GM19455 (cell line): ENCODE data around the gene FLOT2.
"Not testable (repeated sequence)": the region's sequence is repeated elsewhere in the genome, so short reads cannot be mapped to it uniquely, and the experiment has no call there.

Experiments
- ATAC-seq: cut with Tn5 transposase; IDR thresholded peaks from one replicate; pipeline ENCODE4 v1.9.1; 2021; ENCODE audit not compliant: unreplicated experiment

FLOT2 gene

GRCh38 chr17:28916302-28916934 lies 18.9 kb upstream of the FLOT2 start:
- no peak for ATAC-seq

DNA sequence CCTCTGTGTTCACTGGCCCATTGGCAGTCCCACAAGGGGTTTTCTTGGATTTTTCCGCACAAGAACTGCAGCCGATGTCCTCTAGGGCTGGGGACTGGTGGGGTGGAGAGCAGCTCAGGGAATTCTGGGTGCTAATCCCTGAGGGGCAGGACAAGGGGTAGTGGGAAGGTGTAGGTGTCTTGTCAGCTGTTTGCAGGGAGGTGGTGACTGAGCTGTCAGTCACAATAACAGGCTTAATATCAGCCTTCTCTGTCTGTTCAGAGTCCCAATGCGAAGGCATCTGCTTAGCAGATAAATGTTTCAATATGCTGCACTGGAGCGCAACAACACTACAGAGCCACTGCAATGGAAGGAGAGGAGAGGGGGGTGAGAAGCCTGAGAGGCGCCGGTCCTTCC lies 15.4 kb upstream of the FLOT2 start:
- no peak for ATAC-seq

- ATAC-seq, result no peak
Observed at GRCh38 chr17:28912281-28912937, 14.9 kb upstream of the FLOT2 start.

GRCh38 chr17:28911411-28912045 lies 14.0 kb upstream of the FLOT2 start:
- ATAC-seq, result no peak

DNA sequence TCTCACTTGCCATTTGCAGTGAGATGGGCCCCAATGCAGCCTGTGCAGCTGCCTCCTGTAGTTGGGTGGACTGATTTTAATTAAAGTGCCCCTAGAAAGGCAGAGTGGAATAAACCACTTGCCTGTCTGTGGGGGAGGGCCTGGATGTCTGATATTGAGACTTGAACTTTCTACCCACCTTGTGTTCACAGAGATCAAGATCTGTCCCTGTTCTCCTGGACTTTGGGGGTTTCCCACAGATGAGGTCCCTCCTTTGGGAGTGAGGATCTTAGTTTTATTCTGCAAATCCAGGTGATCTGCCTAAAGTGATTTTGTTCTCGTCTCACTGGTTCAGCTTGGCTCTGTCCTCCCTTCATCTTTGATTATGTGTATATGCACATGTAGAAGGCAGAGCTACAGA lies 13.0 kb upstream of the FLOT2 start:
- ATAC-seq, result no peak

GRCh38 chr17:28908640-28909167 lies 11.2 kb upstream of the FLOT2 start:
- ATAC-seq, result no peak

GRCh38 chr17:28907709-28908475 lies 10.4 kb upstream of the FLOT2 start:
- ATAC-seq, result no peak

GRCh38 chr17:28906706-28907438 lies 9.3 kb upstream of the FLOT2 start:
- ATAC-seq, result no peak

DNA sequence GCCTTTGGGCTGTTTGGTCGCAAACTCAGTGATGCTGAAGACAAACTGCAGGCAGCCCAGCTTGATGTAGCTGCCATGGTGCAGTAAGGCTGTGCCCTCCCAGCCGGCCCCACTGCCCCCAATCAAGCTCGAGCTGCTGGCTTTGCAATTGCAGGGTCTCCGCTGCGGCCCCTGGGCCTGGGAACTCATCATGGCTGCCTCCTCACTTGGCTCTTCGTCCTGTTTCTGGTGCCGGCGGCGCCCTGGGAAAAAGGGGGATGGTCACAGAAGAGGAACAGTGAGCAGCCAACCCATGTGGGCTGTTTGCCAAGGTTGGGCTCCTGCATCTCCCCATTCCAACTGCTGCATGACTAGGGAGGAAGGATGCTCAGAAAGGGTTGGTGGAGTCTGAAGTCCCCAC lies 8.7 kb upstream of the FLOT2 start:
- no peak for ATAC-seq

DNA sequence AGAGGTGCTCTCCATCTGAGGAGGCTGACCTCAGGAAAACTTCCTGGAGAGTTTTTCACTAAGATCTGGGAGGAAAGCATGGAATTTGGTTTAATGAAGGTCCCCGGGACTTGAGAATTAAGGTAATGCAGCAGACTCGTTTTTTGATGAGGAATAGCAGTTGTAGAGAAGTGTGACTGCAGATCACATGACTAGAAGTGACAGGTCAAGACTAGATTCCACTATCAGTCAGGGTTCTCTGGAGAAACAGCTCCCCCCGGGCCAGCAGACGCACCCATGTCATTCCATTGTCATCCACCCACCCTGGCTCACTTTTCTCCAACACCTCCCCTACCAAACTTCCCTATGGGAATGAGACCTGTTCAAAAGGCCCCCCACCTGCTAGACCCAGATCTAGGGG lies 7.3 kb upstream of the FLOT2 start:
- no peak for ATAC-seq

GRCh38 chr17:28903546-28903841 lies 6.0 kb upstream of the FLOT2 start:
- ATAC-seq, result not testable (repeated sequence)

GRCh38 chr17:28902819-28903545 lies 5.4 kb upstream of the FLOT2 start, which contains the start of gene DHRS13:
TSS of gene DHRS13 (minus strand) at chr17:28903079. CDS start at chr17:28902944, 135 bp downstream.
- peak; percentile 92 for ATAC-seq

GRCh38 chr17:28901866-28902818 lies 4.6 kb upstream of the FLOT2 start:
- peak; percentile 29 for ATAC-seq

GRCh38 chr17:28900986-28901726 lies 3.6 kb upstream of the FLOT2 start:
- ATAC-seq, result no peak

- ATAC-seq, result no peak
Observed at GRCh38 chr17:28899212-28899815, 1.8 kb upstream of the FLOT2 start.

DNA sequence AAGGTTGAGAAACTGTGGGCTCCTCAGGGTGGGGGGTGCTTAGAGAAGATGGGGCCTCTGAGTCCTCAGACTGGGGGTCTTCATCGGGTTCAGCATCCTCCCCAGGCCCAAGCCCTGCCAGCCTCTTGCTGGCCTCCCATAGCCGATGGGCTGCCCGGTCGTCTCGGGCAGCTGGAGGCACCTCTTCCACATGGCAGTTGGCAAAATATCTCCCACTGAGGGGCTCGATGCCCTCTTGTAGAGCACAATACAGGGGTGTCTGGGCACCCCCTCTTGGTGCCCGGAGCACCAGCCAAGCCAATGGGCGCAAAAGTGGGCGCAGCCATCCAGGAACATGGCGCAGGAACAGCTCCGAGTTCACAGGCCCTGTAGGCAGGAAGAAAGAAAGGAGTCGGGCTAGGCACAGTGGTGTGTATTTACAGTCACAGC lies 1.0 kb upstream of the FLOT2 start:
- ATAC-seq, result no peak

GRCh38 chr17:28897769-28898526 lies 415 bp upstream of the FLOT2 start:
- ATAC-seq, result no peak
